ENCODE data around the gene CARD19.

- TF ChIP-seq ARNTL (CRISPR knock-in tag; IDR thresholded peaks at IDR 0.05; ENCODE audit: borderline replicate concordance, low read depth) = no peak
- no peak for TF ChIP-seq TSHZ2 (CRISPR knock-in tag; IDR thresholded peaks at IDR 0.05)
- TF ChIP-seq PATZ1 (CRISPR knock-in tag; IDR thresholded peaks at IDR 0.05; ENCODE audit: borderline replicate concordance) = no peak
- TF ChIP-seq GLIS3 (CRISPR knock-in tag; IDR thresholded peaks at IDR 0.05) = no peak
- no peak for TF ChIP-seq SNAI2 (CRISPR knock-in tag; IDR thresholded peaks at IDR 0.05)
- no peak for TF ChIP-seq ZFP30 (CRISPR knock-in tag; IDR thresholded peaks at IDR 0.05)
- no peak for TF ChIP-seq CREB5 (CRISPR knock-in tag; IDR thresholded peaks at IDR 0.05; ENCODE audit: low read depth)
- TF ChIP-seq ZNF8 (CRISPR knock-in tag; IDR thresholded peaks at IDR 0.05) = no peak
- no peak for TF ChIP-seq RARB (CRISPR knock-in tag; IDR thresholded peaks at IDR 0.05)
- no peak for TF ChIP-seq ZFP3 (CRISPR knock-in tag; IDR thresholded peaks at IDR 0.05)
- TF ChIP-seq TCF4 (CRISPR knock-in tag; IDR thresholded peaks at IDR 0.05; ENCODE audit: borderline replicate concordance) = no peak
- TF ChIP-seq ESRRG (CRISPR knock-in tag; IDR thresholded peaks at IDR 0.05) = no peak
- no peak for TF ChIP-seq ZC3H10 (CRISPR knock-in tag; IDR thresholded peaks at IDR 0.05)
Observed at GRCh38 chr9:93114984-93115335, 18.9 kb downstream of the CARD19 start.

All from SK-N-SH treated with all-trans-retinoic acid at 6 μM for 48 hours (cell line).